ENCODE measurements around the gene DCANP1.

DCANP1 gene

DNA sequence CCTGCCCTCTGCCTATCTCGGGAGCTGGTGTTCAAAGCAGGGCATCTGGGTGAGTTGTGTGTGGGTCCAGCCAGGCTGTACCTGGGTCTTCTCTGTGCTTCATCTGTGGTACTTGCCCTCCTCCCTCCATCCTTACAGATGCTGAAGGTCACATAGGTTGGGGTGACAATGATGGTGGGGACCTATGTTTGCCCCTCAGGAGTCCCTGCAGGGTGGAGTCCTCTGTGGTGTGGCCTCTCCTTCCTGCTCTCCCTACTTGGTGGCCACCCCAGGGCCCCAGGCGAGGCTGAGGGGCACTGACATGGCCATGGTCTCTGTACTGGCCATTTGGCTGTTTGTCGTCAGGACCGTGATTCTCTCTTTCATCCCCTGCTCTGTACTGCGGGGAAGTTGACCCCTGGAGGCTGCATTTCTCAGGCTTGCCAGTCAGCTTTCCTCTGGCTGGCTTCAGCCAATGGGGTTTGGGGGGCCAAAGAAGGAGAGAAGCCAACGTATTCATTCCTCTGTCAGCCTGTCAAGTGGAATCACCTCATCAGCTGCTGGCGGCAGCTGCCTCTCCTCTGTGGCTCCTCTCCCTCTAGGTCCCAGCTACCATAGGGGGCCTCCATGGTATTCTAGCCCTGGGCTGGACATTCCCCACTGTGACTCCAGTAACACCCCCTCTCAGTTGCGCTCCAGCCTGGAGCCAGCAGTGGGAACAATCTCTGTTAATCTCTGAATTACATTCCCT, 4.6 kb downstream of the DCANP1 start:
- no peak overlapping the region for H3K4me3 ChIP-seq (ENCODE audit: low read depth, low read length)

GRCh38 chr5:135441919-135442318, 5.2 kb downstream of the DCANP1 start:
- H3K4me3 ChIP-seq (ENCODE audit: low read depth, low read length) = no peak overlapping the region

DNA sequence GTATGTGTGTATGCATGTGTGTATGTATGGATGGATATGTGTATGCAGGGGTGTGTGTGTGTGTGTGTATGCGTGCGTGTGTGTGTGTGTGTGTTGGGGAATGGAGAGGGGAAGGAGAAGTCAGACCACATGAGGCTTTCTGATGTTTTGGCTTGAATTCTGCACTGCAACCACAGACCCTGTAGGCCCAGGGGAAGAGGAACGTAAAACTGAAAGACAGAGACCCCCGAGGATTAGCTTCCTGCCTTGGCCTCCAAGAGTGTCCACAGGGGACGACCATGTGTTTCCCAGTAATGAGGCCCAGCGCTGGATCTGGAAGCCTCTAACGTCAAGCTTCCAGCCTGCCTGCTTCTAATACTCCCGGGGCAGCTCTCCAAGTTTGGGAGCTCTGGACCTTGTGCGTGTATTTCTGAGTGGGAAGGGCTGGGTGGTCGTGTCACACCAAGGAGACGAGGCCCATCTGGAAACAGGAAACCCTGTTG, 5.8 kb downstream of the DCANP1 start:
- H3K4me3 ChIP-seq (ENCODE audit: low read depth, low read length) = no peak overlapping the region

GRCh38 chr5:135440916-135441315, 6.2 kb downstream of the DCANP1 start:
- H3K4me3 ChIP-seq (ENCODE audit: low read depth, low read length) = no peak overlapping the region

DNA sequence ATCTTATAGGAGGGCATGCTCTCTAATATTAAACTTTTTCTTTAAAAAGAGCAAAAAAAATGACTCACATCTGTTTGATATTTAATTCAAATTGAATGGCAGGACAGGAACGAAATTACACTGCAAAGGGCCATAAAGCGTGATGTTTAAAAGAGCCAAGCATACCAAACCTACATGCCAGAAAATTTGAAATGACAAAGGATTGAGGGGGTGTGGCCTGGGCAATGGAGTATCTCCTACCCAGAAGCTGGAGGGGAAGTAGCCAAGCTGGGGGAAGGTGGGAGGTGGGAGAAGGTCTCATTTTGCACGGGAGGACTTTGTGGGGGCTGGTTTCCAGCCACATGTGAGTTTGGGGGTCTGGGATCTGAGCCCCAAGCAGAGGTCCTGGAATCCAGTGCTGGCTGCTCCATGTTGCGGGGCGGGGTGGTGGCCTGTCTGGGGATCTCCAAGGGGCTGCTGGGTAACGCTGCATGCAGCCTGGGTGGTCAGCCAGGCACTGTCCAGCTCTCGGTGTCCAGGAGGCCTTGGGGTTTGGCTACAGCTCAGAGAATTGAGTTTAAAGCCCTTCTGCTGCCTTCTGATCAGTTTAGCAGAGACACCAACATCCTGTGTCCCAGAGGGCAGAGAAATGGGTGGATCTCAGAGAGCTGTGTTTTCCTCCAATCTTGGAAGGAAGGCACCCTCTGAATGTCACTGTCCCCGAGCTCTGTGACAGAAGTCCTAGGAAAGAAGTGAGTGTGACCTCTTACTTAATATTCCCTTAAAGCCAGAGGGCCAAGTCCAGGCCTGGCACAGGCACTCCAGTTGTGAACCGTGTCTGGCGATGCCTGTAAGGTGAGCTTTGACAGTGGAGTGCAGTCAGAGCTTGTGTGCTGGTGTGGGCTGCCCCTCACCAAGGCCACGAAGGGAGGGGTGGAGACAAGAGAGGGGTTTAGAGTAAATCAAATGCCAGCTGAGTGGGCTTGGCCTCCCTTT, 7.6 kb downstream of the DCANP1 start:
- no peak overlapping the region for H3K4me3 ChIP-seq (ENCODE audit: low read depth, low read length)

GRCh38 chr5:135438636-135439221, 8.4 kb downstream of the DCANP1 start:
- H3K4me3 ChIP-seq (ENCODE audit: low read depth, low read length) = no peak overlapping the region

GRCh38 chr5:135437796-135438560, 9.2 kb downstream of the DCANP1 start:
- no peak overlapping the region for H3K4me3 ChIP-seq (ENCODE audit: low read depth, low read length)

- H3K4me3 ChIP-seq (ENCODE audit: low read depth, low read length) = no peak overlapping the region
Measured at GRCh38 chr5:135437422-135437795, 9.7 kb downstream of the DCANP1 start.

DNA sequence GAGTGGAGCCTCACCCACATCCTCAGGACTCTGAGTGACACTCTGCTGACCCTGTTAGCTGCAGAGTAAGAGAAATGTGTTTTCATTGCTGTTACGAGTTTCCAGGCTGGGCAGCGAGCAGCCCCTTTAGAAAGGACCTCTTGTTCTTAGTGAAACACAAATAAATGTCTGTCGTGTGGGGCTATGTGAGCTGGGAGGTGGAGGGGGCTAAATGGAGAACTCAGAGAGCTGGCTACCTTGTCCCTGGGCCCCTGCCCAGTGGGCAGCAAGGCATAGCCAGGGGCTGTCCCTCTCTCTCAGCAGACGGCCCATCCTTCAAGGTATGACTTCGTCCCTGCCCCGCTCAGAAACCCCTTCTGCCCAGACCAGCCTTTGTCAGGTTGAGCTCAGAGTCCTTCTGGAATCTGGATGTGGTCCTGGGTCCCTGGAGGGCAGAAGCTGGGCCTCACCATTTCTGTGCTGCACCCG, 10.2 kb downstream of the DCANP1 start:
- H3K4me3 ChIP-seq (ENCODE audit: low read depth, low read length) = no peak overlapping the region

DNA sequence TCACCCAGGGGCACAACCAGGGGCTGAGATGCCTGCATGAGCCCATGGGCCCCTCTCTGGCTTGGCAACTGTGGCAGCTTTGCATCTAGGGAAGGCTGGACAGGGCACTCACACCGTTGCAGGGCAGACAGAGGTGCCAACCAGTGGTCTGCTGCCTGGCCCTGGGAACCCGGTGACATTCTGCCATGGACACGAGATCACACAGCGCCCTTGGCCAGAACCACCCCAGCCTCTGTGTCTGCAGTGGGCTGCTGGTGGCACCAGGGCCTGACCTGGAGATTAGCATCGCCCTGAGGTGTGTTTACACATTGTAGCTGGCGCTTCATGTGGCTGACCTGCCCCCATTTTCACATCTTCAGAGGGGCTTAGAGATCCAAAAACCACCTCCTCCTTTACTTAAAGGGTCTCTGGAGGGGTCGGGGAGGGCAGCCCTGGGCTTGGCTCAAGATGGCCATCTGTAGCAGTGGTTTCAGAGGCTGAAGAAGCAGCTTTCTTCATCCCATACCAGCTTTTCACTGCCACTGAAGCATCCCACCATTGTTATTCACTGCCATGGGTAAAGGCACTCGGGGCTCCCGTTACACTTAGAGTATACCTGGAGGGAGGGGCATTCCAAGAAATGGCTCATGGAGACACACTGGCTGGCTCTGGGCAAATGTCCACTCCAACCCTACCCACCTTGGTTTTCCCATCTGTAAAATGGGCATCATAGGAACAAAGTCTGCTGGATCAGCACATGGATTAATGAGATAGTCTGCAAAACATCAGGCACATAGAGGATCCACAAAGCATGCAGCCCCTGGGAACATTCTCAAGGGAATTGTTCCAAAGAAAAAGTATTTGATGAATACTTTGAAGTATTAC, 11.4 kb downstream of the DCANP1 start:
- no peak overlapping the region for H3K4me3 ChIP-seq (ENCODE audit: low read depth, low read length)

DNA sequence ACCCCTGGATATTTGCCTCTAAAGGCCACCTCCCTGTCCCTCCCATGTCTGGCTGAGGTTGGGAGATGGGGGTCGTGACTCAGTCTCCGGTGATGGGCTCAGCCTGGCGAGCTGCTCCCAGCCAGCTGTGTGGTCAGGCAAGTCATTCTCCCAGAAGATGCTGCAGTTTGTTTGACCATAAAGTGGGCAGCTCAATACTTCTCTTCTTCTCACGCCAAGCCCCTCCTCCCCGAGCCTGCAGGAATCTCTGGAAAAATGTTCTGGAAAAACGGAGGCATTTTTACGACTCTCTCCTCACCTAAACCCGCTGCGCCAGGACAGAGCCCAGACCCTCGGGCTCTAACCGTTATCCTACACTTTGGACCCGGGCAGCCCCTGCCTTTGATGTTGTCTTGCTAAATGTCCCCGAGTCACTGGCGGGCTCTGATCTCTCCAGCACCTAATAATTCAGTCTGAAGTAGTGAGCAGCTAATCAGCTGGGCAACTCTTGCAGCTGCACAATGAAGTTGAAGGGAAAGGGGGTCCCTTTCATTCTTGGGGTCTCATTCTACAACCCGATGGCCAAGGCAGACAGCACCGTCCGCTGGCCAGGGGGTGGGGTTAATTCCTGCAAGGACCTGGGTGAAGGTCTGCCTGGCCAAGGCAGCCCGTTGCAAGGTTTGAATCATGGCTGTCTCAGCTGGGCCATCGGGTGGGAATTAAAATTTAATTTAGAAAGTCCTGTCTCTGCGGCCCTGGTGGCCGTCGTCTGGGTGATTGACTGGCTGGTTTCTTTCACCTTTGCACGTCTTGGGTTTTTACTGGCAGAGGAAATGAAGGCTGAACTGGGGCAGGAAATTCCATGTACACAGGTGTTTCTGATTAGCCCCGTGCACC, 12.3 kb downstream of the DCANP1 start:
- no peak overlapping the region for H3K4me3 ChIP-seq (ENCODE audit: low read depth, low read length)

DNA sequence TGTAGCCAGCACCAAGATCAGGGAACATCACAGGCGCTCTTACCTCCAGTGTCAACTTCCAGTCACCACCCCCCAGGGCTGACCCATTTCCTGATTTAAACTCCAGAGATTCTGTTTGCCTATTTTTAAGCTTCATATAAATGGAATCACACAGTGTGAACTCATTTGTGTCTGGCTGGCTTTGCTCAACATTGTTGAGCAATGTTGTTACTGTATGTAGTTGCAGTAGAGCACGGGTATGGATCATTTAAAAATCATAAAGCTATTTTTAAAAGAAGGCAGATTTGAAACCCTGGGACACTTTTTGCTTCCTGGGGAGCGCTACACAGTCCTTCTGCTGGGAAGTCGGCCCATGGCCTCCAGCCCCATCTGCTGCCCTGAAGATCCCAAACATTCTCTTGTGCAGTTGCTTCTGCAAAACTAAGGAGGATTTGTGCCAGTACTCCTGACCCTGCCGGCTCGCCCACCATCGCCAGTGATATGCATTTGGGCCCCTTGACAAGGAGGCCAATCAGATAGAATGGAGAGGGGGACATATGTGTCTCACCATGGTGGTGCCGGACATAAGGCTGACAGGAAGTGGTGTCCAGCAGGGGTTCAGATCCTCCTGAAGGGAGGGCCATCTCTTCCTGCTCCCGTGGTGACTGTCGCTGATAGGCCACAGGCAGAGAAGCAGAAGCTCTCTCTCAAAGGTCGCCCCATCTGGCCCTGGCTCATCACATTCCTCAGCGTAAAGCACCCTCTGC, 13.3 kb downstream of the DCANP1 start:
- H3K4me3 ChIP-seq (ENCODE audit: low read depth, low read length) = no peak overlapping the region

- no peak overlapping the region for H3K4me3 ChIP-seq (ENCODE audit: low read depth, low read length)
Measured at GRCh38 chr5:135432113-135432512, 15.0 kb downstream of the DCANP1 start.

DNA sequence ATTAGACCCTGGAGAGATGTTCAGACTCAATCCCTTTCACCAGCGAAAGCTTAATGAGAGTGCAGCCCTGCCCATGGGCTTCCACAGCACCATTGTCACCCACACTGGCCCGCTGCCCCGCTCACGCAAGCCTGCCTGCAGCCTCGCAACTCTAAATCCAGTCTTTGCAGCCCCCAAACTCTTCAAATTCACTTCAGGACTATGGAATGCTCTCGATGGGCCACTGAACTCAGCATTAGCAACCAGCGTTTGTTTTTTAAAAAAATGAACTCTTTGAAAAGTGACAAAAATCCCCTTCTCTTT, 17.1 kb downstream of the DCANP1 start:
- no peak overlapping the region for H3K4me3 ChIP-seq (ENCODE audit: low read depth, low read length)

DNA sequence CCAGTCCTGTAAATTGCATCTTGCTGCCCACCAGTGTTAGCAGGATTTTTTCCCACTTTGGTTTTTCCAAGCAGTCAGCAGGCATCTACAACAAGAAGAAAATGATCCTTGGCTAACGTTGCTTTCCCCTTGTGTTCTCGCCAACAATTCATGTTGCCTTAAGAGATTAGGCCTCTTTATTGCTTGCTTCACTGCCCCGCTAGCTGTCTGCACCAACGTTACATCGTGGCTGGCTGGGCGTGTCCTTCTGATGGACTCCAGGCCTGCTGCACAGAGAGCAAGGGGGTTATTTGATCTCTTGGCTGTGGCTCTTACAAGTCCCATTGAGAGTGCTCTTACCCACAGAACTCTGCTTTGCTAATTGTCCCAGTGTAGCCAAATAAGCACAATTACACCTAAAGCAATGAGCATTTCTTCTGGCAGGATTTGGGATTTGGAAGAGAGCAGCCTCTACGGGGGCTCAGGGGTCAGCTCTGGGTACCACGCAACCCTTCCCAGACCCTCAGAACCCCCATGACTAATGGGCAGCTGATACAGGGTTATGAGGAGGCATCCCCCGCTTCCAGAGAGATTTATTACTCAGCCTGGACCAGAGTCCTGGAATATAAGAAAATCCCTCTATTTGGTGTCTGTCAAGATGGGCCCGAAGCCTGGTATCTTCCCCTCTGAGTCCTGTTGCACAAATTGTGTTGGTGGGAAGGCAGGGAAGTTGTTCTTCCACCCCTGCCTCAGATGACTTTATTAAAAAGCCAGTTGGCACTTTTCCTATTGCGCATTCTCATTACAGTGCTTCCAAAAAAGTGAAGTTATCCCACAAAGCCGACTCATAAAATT, 17.6 kb downstream of the DCANP1 start:
- no peak overlapping the region for H3K4me3 ChIP-seq (ENCODE audit: low read depth, low read length)

GRCh38 chr5:135428586-135428985, 18.6 kb downstream of the DCANP1 start:
- H3K4me3 ChIP-seq (ENCODE audit: low read depth, low read length) = no peak overlapping the region

Measured in iPS-11a (cell line).